Esophagus (tissue), 2 donors: ENCODE measurements around the gene SIRT3. TPM values are rescaled to one million over a fixed set of nuclear protein-coding genes. Genes with fewer than 3 reads are reported as not detected.
"Not testable (repeated sequence)": the region's sequence is repeated elsewhere in the genome, so short reads cannot be mapped to it uniquely, and the experiment has no call there.

Experiments used
- H3K27ac ChIP-seq, 2 donors: one replicate each; pipeline ENCODE4 v1.5.1; 2013; ENCODE audit warnings: low read depth in 2 of 2, mild to moderate bottlenecking in 2 of 2, inconsistent platforms in 1 of 2, low read length in 1 of 2, moderate library complexity in 1 of 2
- H3K27me3 ChIP-seq, 2 donors: one replicate each; pipeline ENCODE4 v1.6.1; 2013; ENCODE audit warnings: low read length in 2 of 2, control low read depth in 1 of 2, mild to moderate bottlenecking in 1 of 2; ENCODE audit not compliant: insufficient read depth in 2 of 2, control insufficient read depth in 1 of 2
- H3K36me3 ChIP-seq, 2 donors: one replicate each; pipeline ENCODE4 v1.6.1; 2013; ENCODE audit warnings: low read length in 1 of 2; ENCODE audit not compliant: control insufficient read depth in 2 of 2, insufficient read depth in 2 of 2
- H3K4me1 ChIP-seq, 2 donors: one replicate each; pipeline ENCODE4 v1.6.1; 2013; ENCODE audit warnings: low read length in 1 of 2; ENCODE audit not compliant: control insufficient read depth in 2 of 2, insufficient read depth in 2 of 2
- H3K4me3 ChIP-seq, 2 donors: one replicate each; pipeline ENCODE4 v1.5.1; 2013; ENCODE audit warnings: low read length in 2 of 2, mild to moderate bottlenecking in 2 of 2, low read depth in 1 of 2, moderate library complexity in 1 of 2
- H3K9me3 ChIP-seq, 2 donors: one replicate each; pipeline ENCODE4 v1.6.1; 2013; ENCODE audit warnings: mild to moderate bottlenecking in 2 of 2, low read depth in 1 of 2, low read length in 1 of 2, moderate library complexity in 1 of 2; ENCODE audit not compliant: control insufficient read depth in 2 of 2, insufficient read depth in 1 of 2
- whole genome bisulfite sequencing, 2 donors: extraction: QIAGEN DNeasy Blood & Tissue Kit; methylation state at CpG; one replicate each; pipeline ENCODE4 v1.1.7; 2013; 5-methylcytosine and 5-hydroxymethylcytosine counted together
- polyA plus RNA-seq, 2 donors: library from polyadenylated mRNA; stranded (reverse); fragments of 200-250 nt; gene quantifications; one replicate each; pipeline ENCODE4 v1.2.3, GENCODE V29; 2013
- donor health status: healthy with polysubstance abuse.
- donor health status: Bipolar disorder and iron deficiency.

The SIRT3 gene
- polyA plus RNA-seq, 2 donors, result 7.9 to 13.5 TPM

DNA sequence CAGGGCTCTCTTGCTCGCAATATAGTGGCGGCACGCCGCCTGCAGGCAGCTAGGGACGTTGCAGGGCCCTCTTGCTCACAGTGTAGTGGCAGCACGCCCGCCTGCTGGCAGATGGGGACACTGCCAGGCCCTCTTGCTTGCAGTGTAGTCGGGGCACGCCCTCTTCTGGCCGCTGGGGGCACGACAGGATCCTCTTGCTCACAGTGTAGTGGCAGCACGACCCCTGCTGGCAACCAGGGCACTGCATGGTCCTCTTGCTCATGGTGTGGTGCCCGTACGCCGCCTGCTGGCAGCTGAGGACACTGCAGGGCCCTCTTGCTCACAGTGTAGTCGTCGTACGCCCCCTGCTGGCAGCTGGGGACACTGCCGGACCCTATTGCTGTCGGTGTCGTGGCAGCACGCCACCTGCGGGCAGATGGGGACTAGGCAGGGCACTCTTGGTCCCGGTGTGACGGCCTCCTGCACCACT lies 46.3 kb downstream of the SIRT3 start:
- H3K9me3 ChIP-seq, H3K27ac ChIP-seq, H3K36me3 ChIP-seq, H3K4me1 ChIP-seq, H3K4me3 ChIP-seq, H3K27me3 ChIP-seq: not testable (repeated sequence)
- 54 to 61% methylated on average over 10 of the region's 25 CpGs for WGBS, 2 donors

DNA sequence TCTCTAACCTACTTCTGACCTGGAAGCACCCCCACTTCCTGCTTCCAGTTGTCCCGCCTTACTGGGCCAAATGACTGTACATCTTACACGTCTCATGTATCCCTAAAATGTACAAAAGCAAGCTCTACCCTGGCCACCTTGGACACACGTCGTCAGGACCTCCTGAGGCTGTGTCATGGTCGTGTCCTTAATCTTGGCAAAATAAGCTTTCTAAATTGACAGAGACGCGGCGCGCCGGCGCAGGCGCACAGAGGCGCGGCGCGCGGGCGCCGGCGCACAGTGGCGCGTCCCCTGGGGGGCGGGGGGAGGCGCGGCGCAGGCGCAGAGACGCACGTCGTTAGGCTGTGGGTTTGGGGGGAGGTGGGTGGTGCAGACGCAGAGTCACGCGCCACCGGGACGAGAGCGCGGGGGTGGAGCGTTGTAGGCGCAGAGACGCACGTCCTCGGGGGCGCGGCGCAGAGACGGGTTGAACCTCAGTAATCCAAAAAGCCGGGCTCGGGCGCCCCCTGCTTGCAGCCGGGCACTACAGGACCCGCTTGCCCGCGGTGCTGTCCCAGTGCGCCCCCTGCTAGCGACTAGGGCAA lies 46.9 kb downstream of the SIRT3 start:
- H3K9me3 ChIP-seq, H3K4me3 ChIP-seq, H3K27ac ChIP-seq, H3K4me1 ChIP-seq, H3K27me3 ChIP-seq, H3K36me3 ChIP-seq: not testable (repeated sequence)
- WGBS, 2 donors, result 86 to 89% methylated on average over 37 to 40 of the region's 55 CpGs

- WGBS, 2 donors, result 0% methylated on average over 1 of the region's 13 CpGs
- H3K4me1 ChIP-seq, H3K36me3 ChIP-seq, H3K27me3 ChIP-seq, H3K9me3 ChIP-seq, H3K27ac ChIP-seq, H3K4me3 ChIP-seq: not testable (repeated sequence)
Measured at GRCh38 chr11:180242-180641, 55.9 kb downstream of the SIRT3 start.

Other genes with a start within 250 kb of the SIRT3 start
- not detected for gene SCGB1C1, start 43.3 kb downstream of the SIRT3 start, polyA plus RNA-seq
- gene BET1L, start 28.9 kb downstream of the SIRT3 start, polyA plus RNA-seq, result 10 to 100 TPM; 12.5 to 18.0 TPM
- 10 to 100 TPM; 31.2 to 42.8 TPM for gene RIC8A, start 28.6 kb downstream of the SIRT3 start, polyA plus RNA-seq
- 10 to 100 TPM; 90.8 to 98.2 TPM for gene PSMD13, start 634 bp upstream of the SIRT3 start, polyA plus RNA-seq
- gene NLRP6, start 42.1 kb upstream of the SIRT3 start, polyA plus RNA-seq, result under 1 TPM; 0.05 to 0.06 TPM
- gene PGGHG, start 52.8 kb upstream of the SIRT3 start, polyA plus RNA-seq, result 10 to 100 TPM; 10.3 to 38.9 TPM
- not detected for gene IFITM5, start 63.2 kb upstream of the SIRT3 start, polyA plus RNA-seq
- gene IFITM2, start 71.5 kb upstream of the SIRT3 start, polyA plus RNA-seq, result 100 to 1,000 TPM in 1 of 2 donors, 10 to 100 TPM in 1; 72.3 to 165 TPM
- 100 to 1,000 TPM in 1 of 2 donors, 10 to 100 TPM in 1; 48.2 to 112 TPM for gene IFITM1, start 77.7 kb upstream of the SIRT3 start, polyA plus RNA-seq
- 100 to 1,000 TPM; 243 to 450 TPM for gene IFITM3, start 84.5 kb upstream of the SIRT3 start, polyA plus RNA-seq
- 1 to 10 TPM; 5.0 to 5.2 TPM for gene B4GALNT4, start 133.2 kb upstream of the SIRT3 start, polyA plus RNA-seq
- gene PKP3, start 157.9 kb upstream of the SIRT3 start, polyA plus RNA-seq, result 100 to 1,000 TPM; 332 to 353 TPM
- 10 to 100 TPM; 25.4 to 41.7 TPM for gene SIGIRR, start 178.7 kb upstream of the SIRT3 start, polyA plus RNA-seq
- gene ANO9, start 205.7 kb upstream of the SIRT3 start, polyA plus RNA-seq, result 10 to 100 TPM; 18.1 to 40.4 TPM
- gene PTDSS2, start 213.9 kb upstream of the SIRT3 start, polyA plus RNA-seq, result 10 to 100 TPM; 12.4 to 20.5 TPM